D721Med (cell line): ENCODE measurements around the gene NUCB2.
"Not testable (repeated sequence)": the region's sequence is repeated elsewhere in the genome, so short reads cannot be mapped to it uniquely, and the experiment has no call there.

Experiments
- DNase-seq: peaks from one replicate; pipeline ENCODE4 v3.0.0; 2011; ENCODE audit warnings: low spot score; ENCODE audit not compliant: insufficient read length
- FAIRE-seq: peaks from 2 replicates; lab custom pipeline; 2011; peaks lifted over from hg19 to GRCh38; lab: Jason Lieb, UNC
- TF ChIP-seq, protein P1 (sequence below): IDR thresholded peaks from 2 replicates; pipeline ENCODE4 v1.5.1; 2012; ENCODE audit warnings: mild to moderate bottlenecking, control low read depth; ENCODE audit not compliant: insufficient read depth; ENCODE audit errors: missing control alignments

Gene NUCB2

DNA sequence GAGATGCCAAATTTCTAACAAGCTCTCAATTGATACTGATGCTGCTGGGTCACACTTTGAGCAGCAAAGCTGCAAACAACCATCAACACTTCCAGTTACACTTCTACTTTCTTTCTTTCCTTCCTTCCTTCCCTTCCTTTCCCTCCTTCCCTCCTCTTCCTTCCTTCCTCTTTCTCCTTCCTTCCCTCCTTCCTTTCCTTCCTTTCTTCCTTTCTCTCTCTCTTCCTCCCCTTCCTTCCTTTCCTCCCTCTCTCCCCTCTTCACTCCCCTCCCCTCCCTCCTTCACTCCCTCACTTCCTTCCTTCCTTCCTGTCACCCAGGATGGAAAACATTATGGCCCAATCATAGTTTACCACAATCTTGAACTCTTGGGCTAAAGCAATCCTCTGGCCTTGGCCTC lies 35.8 kb upstream of the NUCB2 start:
- no peak for DNase-seq
- TF ChIP-seq, protein P1, sequence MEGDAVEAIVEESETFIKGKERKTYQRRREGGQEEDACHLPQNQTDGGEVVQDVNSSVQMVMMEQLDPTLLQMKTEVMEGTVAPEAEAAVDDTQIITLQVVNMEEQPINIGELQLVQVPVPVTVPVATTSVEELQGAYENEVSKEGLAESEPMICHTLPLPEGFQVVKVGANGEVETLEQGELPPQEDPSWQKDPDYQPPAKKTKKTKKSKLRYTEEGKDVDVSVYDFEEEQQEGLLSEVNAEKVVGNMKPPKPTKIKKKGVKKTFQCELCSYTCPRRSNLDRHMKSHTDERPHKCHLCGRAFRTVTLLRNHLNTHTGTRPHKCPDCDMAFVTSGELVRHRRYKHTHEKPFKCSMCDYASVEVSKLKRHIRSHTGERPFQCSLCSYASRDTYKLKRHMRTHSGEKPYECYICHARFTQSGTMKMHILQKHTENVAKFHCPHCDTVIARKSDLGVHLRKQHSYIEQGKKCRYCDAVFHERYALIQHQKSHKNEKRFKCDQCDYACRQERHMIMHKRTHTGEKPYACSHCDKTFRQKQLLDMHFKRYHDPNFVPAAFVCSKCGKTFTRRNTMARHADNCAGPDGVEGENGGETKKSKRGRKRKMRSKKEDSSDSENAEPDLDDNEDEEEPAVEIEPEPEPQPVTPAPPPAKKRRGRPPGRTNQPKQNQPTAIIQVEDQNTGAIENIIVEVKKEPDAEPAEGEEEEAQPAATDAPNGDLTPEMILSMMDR = no peak
- FAIRE-seq = no peak

DNA sequence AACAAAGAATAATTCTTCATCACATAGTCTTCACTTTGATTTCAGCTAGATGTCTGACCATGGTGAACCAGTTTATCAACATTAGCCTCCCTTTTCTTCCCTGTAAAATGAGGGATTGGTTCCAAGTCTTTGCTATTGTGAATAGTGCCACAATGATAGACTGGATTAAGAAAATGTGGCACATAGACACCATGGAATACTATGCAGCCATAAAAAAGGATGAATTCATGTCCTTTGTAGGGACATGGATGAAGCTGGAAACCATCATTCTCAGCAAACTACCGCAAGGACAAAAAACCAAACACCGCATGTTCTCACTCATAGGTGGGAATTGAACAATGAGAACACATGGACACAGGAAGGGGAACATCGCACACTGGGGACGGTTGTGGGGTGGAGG lies 33.6 kb upstream of the NUCB2 start:
- DNase-seq, FAIRE-seq: not testable (repeated sequence)

DNA sequence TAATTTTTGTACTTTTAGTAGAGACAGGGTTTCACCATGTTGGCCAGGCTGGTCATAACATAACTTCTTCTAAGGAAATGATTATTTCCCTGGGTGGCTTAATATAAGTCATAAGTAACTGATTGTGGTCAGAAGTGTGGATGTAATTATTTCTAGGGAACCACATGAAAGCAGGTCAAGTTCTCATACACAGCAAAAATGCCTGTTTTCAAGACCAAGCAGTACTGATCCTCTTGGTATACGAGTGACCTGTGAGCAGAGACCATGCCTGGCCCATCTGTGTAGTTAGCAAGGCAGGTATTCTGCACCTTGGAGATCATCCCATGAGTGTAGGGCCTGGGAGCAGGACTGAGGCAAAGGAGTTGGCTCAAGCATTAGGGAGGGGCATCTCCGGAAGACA lies 32.5 kb upstream of the NUCB2 start:
- DNase-seq (no peak), FAIRE-seq (no peak)
- TF ChIP-seq, protein P1 = no peak

- DNase-seq = no peak
- FAIRE-seq = no peak
- TF ChIP-seq, protein P1 = no peak
Measured at GRCh38 chr11:17250561-17251350, 25.8 kb upstream of the NUCB2 start.

DNA sequence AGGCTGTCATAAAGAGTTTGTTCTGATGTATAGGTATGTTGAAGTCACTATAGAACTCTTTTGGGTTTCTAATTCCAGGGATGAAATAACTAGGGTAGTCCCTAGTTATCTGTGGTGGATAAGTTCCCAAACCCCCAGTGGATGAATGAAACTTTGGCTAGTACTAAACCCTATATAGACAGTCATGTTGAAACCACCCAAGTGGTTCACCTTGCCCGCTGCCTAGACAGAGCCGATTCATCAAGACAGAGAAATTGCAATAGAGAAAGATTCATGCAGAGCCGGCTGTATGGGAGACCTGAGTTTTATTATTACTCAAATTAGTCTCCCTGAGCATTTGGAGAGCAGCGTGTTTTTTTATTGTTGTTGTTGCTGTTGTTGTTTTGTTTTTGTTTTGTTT lies 23.8 kb upstream of the NUCB2 start:
- no peak for DNase-seq
- TF ChIP-seq, protein P1 = no peak
- no peak for FAIRE-seq

- FAIRE-seq = no peak
- no peak for DNase-seq
Measured at GRCh38 chr11:17256512-17256911, 20.0 kb upstream of the NUCB2 start.

DNA sequence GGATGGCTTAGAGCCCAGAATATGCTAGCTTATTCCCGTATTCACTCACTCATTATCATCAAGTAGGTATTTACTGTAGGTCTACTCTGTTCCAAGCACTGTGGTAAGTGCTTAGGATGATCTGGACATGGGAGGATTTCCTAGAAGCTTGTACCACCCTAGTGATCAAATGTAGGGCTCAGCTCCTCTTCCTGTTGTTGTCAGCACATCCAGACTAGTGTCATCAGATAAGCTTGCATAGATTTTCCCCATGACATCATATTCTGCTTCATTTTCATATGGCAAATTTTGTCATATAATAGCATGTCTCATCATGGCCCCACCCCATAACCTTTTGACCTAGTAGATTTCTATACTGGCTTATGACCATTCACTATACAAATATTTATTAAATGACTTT lies 19.3 kb upstream of the NUCB2 start:
- DNase-seq = no peak
- FAIRE-seq = no peak
- TF ChIP-seq, protein P1 = no peak

More at GRCh38 chr11:17256512-17256911, 20.0 kb upstream of the NUCB2 start:
- TF ChIP-seq, protein P1 = no peak
